HG02763 (cell line): ENCODE results near the gene SAMD4A.
"Not testable (repeated sequence)": the region's sequence is repeated elsewhere in the genome, so short reads cannot be mapped to it uniquely, and the experiment has no call there.

Source experiments
- ATAC-seq: cut with Tn5 transposase; IDR thresholded peaks from one replicate; pipeline ENCODE4 v1.9.1; 2021; ENCODE audit warnings: mild to moderate bottlenecking, moderate library complexity; ENCODE audit not compliant: unreplicated experiment

The SAMD4A gene

GRCh38 chr14:54752611-54753010, 185.7 kb downstream of the SAMD4A start:
- ATAC-seq, result not testable (repeated sequence)

DNA sequence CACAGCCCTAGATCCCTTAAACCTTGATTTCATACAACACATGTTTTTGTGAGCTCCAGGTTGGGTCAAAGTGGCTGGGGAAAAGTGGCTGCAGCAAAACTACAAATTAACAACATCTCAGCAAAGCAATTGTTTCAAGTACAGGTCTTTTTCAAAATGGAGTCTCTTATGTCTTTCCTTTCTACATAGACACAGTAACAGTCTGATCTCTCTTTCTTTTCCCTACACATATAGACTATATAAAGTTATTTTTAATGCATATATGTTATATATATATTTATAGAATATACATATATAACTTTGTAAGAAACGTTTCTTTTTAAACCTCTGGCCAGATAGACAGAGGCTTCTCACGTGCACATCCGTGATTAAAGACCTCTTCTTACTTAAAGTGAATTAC, 186.5 kb downstream of the SAMD4A start:
- ATAC-seq, result not testable (repeated sequence)

- ATAC-seq, result no peak
These were observed 187.2 kb downstream of the SAMD4A start for GRCh38 chr14:54754116-54754622.

DNA sequence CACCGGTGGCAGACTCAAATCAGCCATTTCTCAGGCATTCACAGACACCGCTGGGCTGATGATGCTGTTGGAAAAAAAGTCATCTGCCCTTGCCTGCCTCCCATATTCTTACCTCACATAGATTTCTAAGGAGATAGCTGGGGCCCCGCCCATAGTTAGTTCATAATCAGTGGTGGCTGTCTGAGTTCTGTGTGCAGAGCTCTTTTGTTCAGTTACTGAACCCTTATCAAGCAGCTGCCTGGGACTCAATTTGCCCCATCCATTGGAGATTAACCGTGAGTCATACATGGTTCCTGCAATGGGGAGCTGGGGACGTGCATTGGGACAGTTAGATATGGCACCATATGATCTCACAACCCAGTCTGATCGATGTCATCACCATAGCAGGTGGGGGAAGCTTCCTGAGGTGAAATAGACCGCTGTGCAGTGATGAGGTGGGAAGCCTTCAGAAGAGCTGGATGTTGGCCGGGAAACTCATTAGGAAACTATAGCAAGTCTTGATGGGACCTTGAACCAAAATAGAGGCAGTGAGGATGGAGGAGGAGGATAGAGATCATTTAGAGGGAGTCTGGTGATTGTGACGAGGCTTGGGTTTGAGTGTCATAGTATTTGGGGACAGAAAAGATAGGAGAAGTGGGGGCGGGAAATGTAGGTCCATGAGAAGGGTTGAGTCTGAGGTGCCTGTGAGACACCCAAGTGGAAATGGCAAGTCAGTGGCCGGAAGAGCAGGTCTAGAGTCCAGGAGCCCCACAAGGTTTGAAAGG, 187.9 kb downstream of the SAMD4A start:
- ATAC-seq, result no peak

DNA sequence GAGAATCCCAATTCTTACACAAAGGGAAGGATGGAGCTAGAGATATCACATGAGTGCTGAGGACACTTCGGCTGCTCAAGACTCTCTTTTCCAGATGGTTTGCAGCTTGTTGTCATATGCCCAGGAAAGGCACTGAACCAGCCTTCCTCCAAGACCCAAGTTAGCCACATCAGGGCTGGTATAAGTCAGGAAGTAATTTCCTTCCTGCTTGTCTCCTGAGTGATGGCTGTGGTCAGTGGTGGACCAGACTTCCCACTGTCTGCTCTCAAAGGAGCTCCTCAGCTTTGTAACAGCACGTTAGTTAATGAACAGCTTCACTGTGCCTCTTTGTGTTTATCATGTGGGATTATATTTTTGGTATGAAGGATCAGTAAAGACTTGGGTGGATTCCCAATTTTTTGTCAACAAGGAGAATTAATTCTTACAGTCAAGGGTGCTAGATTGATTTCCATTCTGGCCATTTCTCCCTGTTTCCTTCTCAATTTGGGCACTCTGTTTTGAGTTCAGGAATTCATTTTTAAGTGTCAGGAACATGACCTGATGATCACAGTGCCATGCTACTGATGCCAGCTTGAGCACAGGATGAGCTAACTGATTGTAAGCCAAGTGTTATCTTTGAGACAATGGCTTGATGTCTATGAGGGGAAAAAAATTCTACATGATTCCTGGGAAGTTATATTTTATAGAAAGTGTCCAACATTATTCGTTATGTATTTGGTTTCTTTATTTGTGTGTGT, 189.9 kb downstream of the SAMD4A start:
- no peak for ATAC-seq

DNA sequence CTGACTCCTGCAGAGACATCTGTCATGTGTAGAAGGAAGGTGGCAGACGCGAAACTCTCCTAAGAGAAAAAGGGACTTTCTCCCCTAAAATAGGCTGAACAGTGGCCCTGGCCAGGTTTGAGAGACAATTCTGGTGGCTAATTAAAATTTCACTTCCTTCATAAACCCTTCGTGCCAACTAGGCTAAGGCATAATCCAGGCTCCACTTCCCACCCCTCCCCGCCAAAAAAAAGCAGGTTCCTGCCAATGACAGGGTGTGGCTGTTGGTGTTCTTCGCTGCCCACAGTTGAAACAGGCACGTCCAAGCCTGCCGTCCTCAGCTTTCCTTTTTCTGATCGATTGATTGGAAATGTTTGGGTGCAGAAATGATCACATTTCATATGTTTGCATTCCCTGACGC, 191.1 kb downstream of the SAMD4A start:
- ATAC-seq, result no peak

DNA sequence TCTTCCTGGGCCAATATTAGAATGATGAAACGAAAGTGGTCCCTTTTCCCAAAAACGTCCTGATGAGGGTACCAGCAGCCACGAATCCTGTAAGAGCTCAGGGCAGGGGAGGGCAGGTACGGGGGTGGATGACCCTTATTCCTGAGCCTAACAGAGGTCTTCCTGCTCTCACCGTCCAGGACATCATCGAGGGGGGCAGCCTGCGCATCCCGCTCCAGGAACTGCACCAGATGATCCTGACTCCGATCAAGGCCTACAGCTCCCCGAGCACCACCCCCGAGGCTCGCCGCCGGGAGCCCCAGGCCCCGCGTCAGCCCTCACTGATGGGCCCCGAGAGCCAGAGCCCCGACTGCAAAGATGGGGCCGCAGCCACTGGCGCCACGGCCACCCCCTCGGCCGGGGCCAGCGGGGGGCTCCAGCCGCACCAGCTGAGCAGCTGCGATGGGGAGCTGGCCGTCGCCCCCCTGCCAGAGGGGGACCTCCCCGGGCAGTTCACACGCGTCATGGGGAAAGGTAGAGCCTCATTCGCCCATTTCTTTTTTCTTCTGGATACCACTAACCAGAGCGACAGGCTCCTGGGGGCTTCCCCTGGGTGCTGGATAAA, 193.2 kb downstream of the SAMD4A start:
- ATAC-seq, result no peak

DNA sequence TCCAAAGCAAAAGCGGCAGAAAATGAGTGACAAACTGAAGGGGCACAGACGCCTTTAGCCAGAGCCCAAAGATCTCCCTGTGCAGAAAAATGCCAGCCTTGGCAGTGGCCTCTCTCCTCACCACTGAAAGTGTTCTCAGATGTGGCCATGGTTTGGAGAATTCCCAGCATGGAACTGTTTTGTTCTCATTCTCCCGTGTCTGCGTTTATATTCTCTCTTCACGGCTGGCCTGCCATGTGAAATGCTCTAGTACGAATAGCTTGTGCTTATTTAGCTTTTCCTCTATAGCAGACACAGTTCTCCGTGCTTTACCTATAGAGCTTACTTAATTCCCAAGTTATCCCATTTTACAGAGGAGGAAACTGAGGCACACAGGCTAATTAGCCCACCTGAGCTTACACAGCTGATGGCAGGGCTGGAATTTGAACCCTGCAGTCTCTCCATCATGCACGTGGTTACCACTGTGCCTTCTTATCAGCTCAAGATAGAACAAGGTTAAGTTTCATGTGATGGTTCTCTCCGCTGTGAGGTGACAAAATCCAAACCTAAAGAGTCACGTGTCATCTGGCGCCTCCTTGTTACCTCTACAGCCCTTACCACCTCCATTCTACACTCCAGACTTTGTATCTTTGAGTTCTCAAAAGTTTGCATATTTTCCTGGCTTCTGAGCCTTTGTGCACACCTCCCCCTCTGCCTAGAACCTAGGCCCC, 194.1 kb downstream of the SAMD4A start:
- ATAC-seq, result no peak

- ATAC-seq, result no peak
These were observed 194.9 kb downstream of the SAMD4A start for GRCh38 chr14:54761835-54762234.

DNA sequence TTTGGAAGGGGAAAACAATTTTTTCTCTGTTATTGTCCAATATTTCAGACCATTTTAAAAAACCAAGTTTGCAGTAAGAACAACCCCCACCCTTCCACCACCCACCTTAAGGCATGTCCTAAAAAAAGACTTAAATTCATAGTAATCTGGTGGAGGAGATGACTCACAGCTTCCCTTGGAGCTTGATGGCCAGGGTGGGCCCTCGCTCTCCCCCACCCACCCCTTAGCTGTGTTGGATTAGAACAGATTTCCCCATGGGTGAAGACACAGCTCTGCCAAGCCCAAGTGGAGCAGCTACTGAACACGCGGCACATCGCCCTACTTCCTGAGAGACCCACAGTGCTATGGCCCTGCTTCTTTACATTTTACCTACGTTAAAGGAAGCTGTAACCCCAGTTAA, 195.4 kb downstream of the SAMD4A start:
- no peak for ATAC-seq

DNA sequence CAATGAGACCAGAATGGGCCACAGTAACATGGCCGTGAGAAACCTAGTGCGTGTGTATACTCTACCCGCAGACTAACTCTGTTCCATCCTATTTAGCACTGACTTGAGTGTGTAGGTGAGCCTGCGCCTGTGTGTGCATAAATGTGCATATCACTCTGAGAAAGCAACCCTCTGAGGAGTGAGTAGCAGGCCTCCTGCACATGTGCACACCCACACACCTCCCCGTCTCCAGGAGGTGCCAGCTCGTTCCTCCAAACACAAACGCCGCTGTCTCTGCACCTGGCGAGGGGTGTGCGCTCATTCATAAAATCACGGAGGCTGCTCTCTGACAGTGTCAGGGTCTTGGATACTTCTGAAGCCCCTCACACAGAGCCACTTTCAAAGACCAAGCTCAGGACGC, 196.8 kb downstream of the SAMD4A start:
- no peak for ATAC-seq

- ATAC-seq, result no peak
These were observed 199.6 kb downstream of the SAMD4A start for GRCh38 chr14:54766276-54767138.

DNA sequence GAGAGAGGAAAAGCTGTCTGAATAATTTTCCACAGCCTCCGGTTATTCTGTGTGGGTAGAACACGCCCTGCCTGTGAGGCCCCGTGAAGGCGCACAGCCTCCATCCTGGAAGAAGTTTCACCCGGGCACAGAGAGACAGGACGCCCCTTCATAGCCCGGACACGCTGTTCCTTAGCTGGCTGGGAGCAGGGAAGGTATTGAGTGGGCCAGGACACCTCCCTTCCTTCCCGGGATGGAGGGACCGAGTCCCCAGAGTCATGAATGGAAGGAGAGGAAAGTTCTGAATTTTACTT, 200.2 kb downstream of the SAMD4A start:
- ATAC-seq, result no peak

- no peak for ATAC-seq
These were observed 200.5 kb downstream of the SAMD4A start for GRCh38 chr14:54767450-54767849.

- no peak for ATAC-seq
These were observed 201.7 kb downstream of the SAMD4A start for GRCh38 chr14:54768501-54769129.

GRCh38 chr14:54769951-54770863, 203.3 kb downstream of the SAMD4A start:
- no peak for ATAC-seq

- no peak for ATAC-seq
These were observed 204.6 kb downstream of the SAMD4A start for GRCh38 chr14:54771411-54772027.

GRCh38 chr14:54772451-54772881, 205.5 kb downstream of the SAMD4A start:
- ATAC-seq, result no peak
